Measurements from ENCODE around the gene BBIP1. TPM values are rescaled to one million over a fixed set of nuclear protein-coding genes. Genes with fewer than 3 reads are reported as not detected.

BBIP1 gene
- total RNA-seq, 4 donors from 2014 or later = 7.8 to 16.8 (median 12.4) TPM

GRCh38 chr10:110885932-110886674 lies 32.9 kb downstream of the BBIP1 start:
- H3K27ac ChIP-seq = peak overlapping the region in 3 of 4 donors; percentile 1 to 30 (median 19)

GRCh38 chr10:110883924-110884323 lies 35.1 kb downstream of the BBIP1 start:
- Histone ChIP-seq H3K27ac (peak overlapping the region in 2 of 4 donors; percentile 4 to 32), H3K4me1 (peaks cover 0 to 67% (median under 1%) of the 10 kb centered on the region in 3 donors), H3K36me3 (peaks cover 3 to 100% (median 6%) of the 10 kb centered on the region in 3 donors), H3K27me3 (no peaks in the 10 kb centered on the region), H3K4me3 (peak overlapping the region in 1 of 4 donors; percentile 13), H3K9me3 (no peaks in the 10 kb centered on the region)
- TF ChIP-seq POLR2A (IDR thresholded peaks at IDR 0.05) = no peak
- TF ChIP-seq CTCF (IDR thresholded peaks at IDR 0.05) = no peak
- WGBS, 2 donors = 81 to 86% methylated on average over 10 of the region's 10 CpGs
- intact Hi-C loops (cut with DNase I) = loop anchor here (10.0 kb wide), 1 partner anchor 579 kb away; the partner anchor contains the start of gene SMNDC1
- DNase-seq = no peak

More at GRCh38 chr10:110885932-110886674, 32.9 kb downstream of the BBIP1 start:
- WGBS, 2 donors = 49 to 54% methylated on average over 5 of the region's 5 CpGs
- intact Hi-C loops (cut with DNase I) = loop anchor here (10.0 kb wide), 1 partner anchor 581 kb away; the partner anchor contains the start of gene SMNDC1
- Histone ChIP-seq H3K36me3 (peaks cover 3 to 100% (median 6%) of the 10 kb centered on the region in 3 donors), H3K4me1 (peaks cover 0 to 47% (median 0%) of the 10 kb centered on the region in 3 donors), H3K4me3 (no peak overlapping the region), H3K9me3 (no peaks in the 10 kb centered on the region), H3K27me3 (no peaks in the 10 kb centered on the region)
- TF ChIP-seq POLR2A (IDR thresholded peaks at IDR 0.05) = no peak
- TF ChIP-seq CTCF (IDR thresholded peaks at IDR 0.05) = no peak
- DNase-seq = no peak

- 63% methylated on average over 4 of the region's 4 CpGs for WGBS, 2 donors
- intact Hi-C loops (cut with DNase I) = loop anchor here (10.0 kb wide), 1 partner anchor 577 kb away; the partner anchor contains the start of gene SMNDC1
- H3K9me3 ChIP-seq = no peaks in the 10 kb centered on the region
- peaks cover 1 to 100% (median 3%) of the 10 kb centered on the region in 3 donors for H3K36me3 ChIP-seq
- no peak overlapping the region for H3K4me3 ChIP-seq
- no peaks in the 10 kb centered on the region for H3K27me3 ChIP-seq
- DNase-seq = no peak
- no peak for TF ChIP-seq CTCF (IDR thresholded peaks at IDR 0.05)
- no peak for TF ChIP-seq POLR2A (IDR thresholded peaks at IDR 0.05)
- peaks cover 0 to 87% (median 11%) of the 10 kb centered on the region in 3 donors for H3K4me1 ChIP-seq
- peak overlapping the region in 1 of 4 donors; percentile 55 for H3K27ac ChIP-seq
Measured at GRCh38 chr10:110881905-110882304, 37.1 kb downstream of the BBIP1 start.

GRCh38 chr10:110881247-110881646 lies 37.7 kb downstream of the BBIP1 start:
- TF ChIP-seq CTCF (IDR thresholded peaks at IDR 0.05) (no peak), POLR2A (IDR thresholded peaks at IDR 0.05) (no peak)
- Histone ChIP-seq H3K9me3 (no peaks in the 10 kb centered on the region), H3K4me3 (no peak overlapping the region), H3K36me3 (peaks cover 0 to 100% (median 3%) of the 10 kb centered on the region in 3 donors), H3K27ac (peak overlapping the region in 3 of 4 donors; percentile 4 to 55 (median 12)), H3K4me1 (peaks cover 0 to 89% (median 11%) of the 10 kb centered on the region in 3 donors), H3K27me3 (no peaks in the 10 kb centered on the region)
- DNase-seq = no peak
- intact Hi-C loops (cut with DNase I) = loop anchor here (10.0 kb wide), 1 partner anchor 576 kb away; the partner anchor contains the start of gene SMNDC1
- 86 to 87% methylated on average over 9 of the region's 9 CpGs for WGBS, 2 donors

GRCh38 chr10:110880012-110880411 lies 39.0 kb downstream of the BBIP1 start:
- Histone ChIP-seq H3K4me1 (peaks cover under 1 to 92% (median 11%) of the 10 kb centered on the region in 3 donors), H3K27ac (peak overlapping the region in 1 of 4 donors; percentile 55), H3K36me3 (peaks cover 0 to 91% (median 3%) of the 10 kb centered on the region in 3 donors), H3K4me3 (no peak overlapping the region), H3K9me3 (no peaks in the 10 kb centered on the region), H3K27me3 (no peaks in the 10 kb centered on the region)
- TF ChIP-seq CTCF (IDR thresholded peaks at IDR 0.05) (no peak), POLR2A (IDR thresholded peaks at IDR 0.05) (no peak)
- WGBS, 2 donors = 58 to 68% methylated on average over 3 of the region's 3 CpGs
- no peak for DNase-seq
- intact Hi-C loops (cut with DNase I) = loop anchor here (10.0 kb wide), 1 partner anchor 575 kb away; the partner anchor contains the start of gene SMNDC1

Data from esophagus squamous epithelium (tissue), 5 donors.